Activated CD8-positive, alpha-beta T cell treated with anti-CD3 and anti-CD28 coated beads, Interleukin-2, amount 10 ng/mL, durations not matched to agents 7 days and 5 days (primary cell): ENCODE measurements around the gene IKZF5. TPM values are rescaled to one million over a fixed set of nuclear protein-coding genes. Genes with fewer than 3 reads are reported as not detected.

Experiments used
- total RNA-seq, 2 experiments: library from RNA; stranded (reverse); gene quantifications; one replicate each; pipeline ENCODE4 v1.2.3, GENCODE V29; 2021

The IKZF5 gene
- total RNA-seq, 2 experiments from 2014 or later, result 12.1 to 12.5 TPM

Other genes starting within 250 kb of the IKZF5 start
- 1 to 10 TPM; 2.8 to 3.1 TPM for gene CUZD1, start 162.9 kb downstream of the IKZF5 start, total RNA-seq
- gene FAM24B, start 129.2 kb downstream of the IKZF5 start, total RNA-seq, result 10 to 100 TPM in 1 of 2 experiments, 1 to 10 TPM in 1; 9.3 to 11.0 TPM
- gene FAM24A, start 98.2 kb downstream of the IKZF5 start, total RNA-seq, result not detected
- 10 to 100 TPM; 11.5 to 12.7 TPM for gene C10orf88, start 54.6 kb downstream of the IKZF5 start, total RNA-seq
- 1 to 10 TPM; 3.2 to 4.0 TPM for gene PSTK, start 28.4 kb downstream of the IKZF5 start, total RNA-seq
- gene ACADSB, start 211 bp upstream of the IKZF5 start, total RNA-seq, result 10 to 100 TPM; 15.4 to 17.3 TPM
- not detected for gene HMX3, start 127.2 kb upstream of the IKZF5 start, total RNA-seq
- gene HMX2, start 139.3 kb upstream of the IKZF5 start, total RNA-seq, result not detected
- gene BUB3, start 145.6 kb upstream of the IKZF5 start, total RNA-seq, result 100 to 1,000 TPM; 265 to 267 TPM